SK-N-SH treated with all-trans-retinoic acid at 6 μM for 48 hours (cell line): ENCODE measurements around the gene DHPS.

Experiments used
- CREB5 ChIP-seq: fragments of 250-450 bp; sonication (Bioruptor Pico); IDR thresholded peaks from 2 replicates; pipeline ENCODE4 v1.5.1; 2020; ENCODE audit warnings: low read depth, mild to moderate bottlenecking, moderate library complexity
- ISL1 ChIP-seq: fragments of 250-450 bp; sonication (Bioruptor Pico); IDR thresholded peaks from 2 replicates; pipeline ENCODE4 v2.1.2; 2022; ENCODE audit warnings: mild to moderate bottlenecking, moderate library complexity
- PPARA ChIP-seq: fragments of 250-450 bp; sonication (Bioruptor Pico); IDR thresholded peaks from 2 replicates; pipeline ENCODE4 v1.5.0; 2020; ENCODE audit warnings: mild to moderate bottlenecking, borderline replicate concordance
- RARB ChIP-seq: fragments of 250-450 bp; sonication (Bioruptor Pico); IDR thresholded peaks from 2 replicates; pipeline ENCODE4 v1.8.0; 2021; ENCODE audit warnings: mild to moderate bottlenecking, moderate library complexity
- ZC3H10 ChIP-seq: fragments of 250-450 bp; sonication (Bioruptor Pico); IDR thresholded peaks from 2 replicates; pipeline ENCODE4 v1.5.1; 2021; ENCODE audit warnings: mild to moderate bottlenecking, moderate library complexity
- ZFP3 ChIP-seq: fragments of 250-450 bp; sonication (Bioruptor Pico); IDR thresholded peaks from 2 replicates; pipeline ENCODE4 v1.5.0; 2020; ENCODE audit warnings: mild to moderate bottlenecking, moderate library complexity
- ZFP30 ChIP-seq: fragments of 450-650 bp; formaldehyde crosslinking; IDR thresholded peaks from 2 replicates; pipeline ENCODE4 v1.5.0; 2022; ENCODE audit warnings: mild to moderate bottlenecking, moderate library complexity
- ZNF565 ChIP-seq: fragments of 450-650 bp; formaldehyde crosslinking; conservative IDR thresholded peaks from 2 replicates; pipeline ENCODE4 v1.5.0; 2020; ENCODE audit warnings: low read depth, mild to moderate bottlenecking, moderate library complexity

DNA sequence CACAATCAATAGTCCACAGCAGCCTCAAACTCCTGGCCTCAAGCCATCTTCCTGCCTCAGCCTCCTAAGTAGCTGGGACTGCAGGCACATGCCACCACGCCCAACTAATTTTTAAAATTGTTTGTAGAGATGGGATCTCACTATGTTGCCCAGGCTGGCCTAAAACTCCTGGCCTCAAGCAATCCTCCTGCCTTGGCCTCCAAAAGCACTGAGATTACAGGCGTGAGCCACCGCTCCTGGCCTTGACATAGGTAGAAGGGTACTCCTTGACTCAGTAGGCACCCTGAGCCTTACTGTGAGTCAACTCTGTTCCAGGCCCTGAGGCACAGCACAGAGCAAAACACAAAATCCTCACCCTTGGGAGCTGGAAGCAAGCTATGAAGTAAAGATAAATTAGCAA is 34.2 kb upstream of the DHPS start:
- TF ChIP-seq PPARA (CRISPR knock-in tag), result no peak
- TF ChIP-seq RARB, result no peak
- no peak for TF ChIP-seq ZNF565 (CRISPR knock-in tag)
- no peak for TF ChIP-seq ZFP30 (CRISPR knock-in tag)
- no peak for TF ChIP-seq ZFP3 (CRISPR knock-in tag)
- TF ChIP-seq CREB5 (CRISPR knock-in tag), result no peak
- TF ChIP-seq ISL1, result no peak
- TF ChIP-seq ZC3H10 (CRISPR knock-in tag), result no peak
